ENCODE data around the gene NDUFB11. TPM values are rescaled to one million over a fixed set of nuclear protein-coding genes. Genes with fewer than 3 reads are reported as not detected.

The NDUFB11 gene
- total RNA-seq, 1 donor from 2014 or later: 53.1 TPM

GRCh38 chrX:47158781-47159180 is 14.3 kb upstream of the NDUFB11 start:
- TF ChIP-seq EZH2phosphoT487 (IDR thresholded peaks at IDR 0.05): no peak
- TF ChIP-seq EZH2 (IDR thresholded peaks at IDR 0.05): no peak
- no peak for TF ChIP-seq CTCF (IDR thresholded peaks at IDR 0.05)
- no peak overlapping the region for H3K27ac ChIP-seq
- peaks cover 9% of the 10 kb centered on the region for H3K9me3 ChIP-seq (ENCODE audit: low read depth)
- Mint-ChIP-seq H3K9me3 (peaks cover 28% of the 10 kb centered on the region), H3K4me3 (no peak overlapping the region), H3K27me3 (ENCODE audit: insufficient read depth, low read depth) (peaks cover 8% of the 10 kb centered on the region), H3K36me3 (peaks cover 33% of the 10 kb centered on the region), H3K27ac (no peak overlapping the region), H3K4me1 (no peaks in the 10 kb centered on the region)
- no peaks in the 10 kb centered on the region for H3F3A ChIP-seq (ENCODE audit: low read depth)
- no peaks in the 10 kb centered on the region for H3K4me1 ChIP-seq
- no peak overlapping the region for H3K4me3 ChIP-seq
- H3K36me3 ChIP-seq: no peaks in the 10 kb centered on the region
- H3K9ac ChIP-seq: no peak overlapping the region
- no peaks in the 10 kb centered on the region for H3K27me3 ChIP-seq
- H3K4me2 ChIP-seq: no peak overlapping the region
- H2AFZ ChIP-seq (replicated peaks): no peak overlapping the region
- H4K20me1 ChIP-seq (ENCODE audit: low read depth): peaks cover 2% of the 10 kb centered on the region
- DNase-seq (ENCODE audit: low spot score): no peak
- peaks cover 96% of the 10 kb centered on the region for H3K79me2 ChIP-seq (ENCODE audit: low read depth)

GRCh38 chrX:47158131-47158530 is 13.6 kb upstream of the NDUFB11 start:
- Histone ChIP-seq H2AFZ (replicated peaks) (no peak overlapping the region), H3K27ac (no peak overlapping the region), H3K9me3 (ENCODE audit: low read depth) (peaks cover 6% of the 10 kb centered on the region), H3K79me2 (ENCODE audit: low read depth) (peaks cover 98% of the 10 kb centered on the region), H3K27me3 (no peaks in the 10 kb centered on the region), H3K36me3 (no peaks in the 10 kb centered on the region), H4K20me1 (ENCODE audit: low read depth) (peaks cover 2% of the 10 kb centered on the region), H3K9ac (no peak overlapping the region), H3F3A (ENCODE audit: low read depth) (no peaks in the 10 kb centered on the region), H3K4me3 (no peak overlapping the region), H3K4me2 (no peak overlapping the region), H3K4me1 (no peaks in the 10 kb centered on the region)
- H3K27me3 Mint-ChIP-seq (ENCODE audit: insufficient read depth, low read depth): peaks cover 8% of the 10 kb centered on the region
- H3K36me3 Mint-ChIP-seq: peaks cover 39% of the 10 kb centered on the region
- no peak overlapping the region for H3K27ac Mint-ChIP-seq
- H3K4me3 Mint-ChIP-seq: no peak overlapping the region
- no peak for DNase-seq (ENCODE audit: low spot score)
- H3K9me3 Mint-ChIP-seq: peaks cover 28% of the 10 kb centered on the region
- no peaks in the 10 kb centered on the region for H3K4me1 Mint-ChIP-seq
- TF ChIP-seq CTCF (IDR thresholded peaks at IDR 0.05) (no peak), EZH2phosphoT487 (IDR thresholded peaks at IDR 0.05) (no peak), EZH2 (IDR thresholded peaks at IDR 0.05) (no peak)

- Histone ChIP-seq H3K27ac (no peak overlapping the region), H3K36me3 (no peaks in the 10 kb centered on the region), H3K79me2 (ENCODE audit: low read depth) (peaks cover 98% of the 10 kb centered on the region), H3K4me2 (no peak overlapping the region), H3F3A (ENCODE audit: low read depth) (no peaks in the 10 kb centered on the region), H3K4me3 (no peak overlapping the region), H3K9me3 (ENCODE audit: low read depth) (peaks cover 3% of the 10 kb centered on the region), H2AFZ (replicated peaks) (no peak overlapping the region), H3K9ac (no peak overlapping the region), H3K27me3 (no peaks in the 10 kb centered on the region), H4K20me1 (ENCODE audit: low read depth) (peaks cover 2% of the 10 kb centered on the region), H3K4me1 (no peaks in the 10 kb centered on the region)
- DNase-seq (ENCODE audit: low spot score): no peak
- Mint-ChIP-seq H3K9me3 (peaks cover 22% of the 10 kb centered on the region), H3K36me3 (peaks cover 31% of the 10 kb centered on the region), H3K4me1 (no peaks in the 10 kb centered on the region), H3K27me3 (ENCODE audit: insufficient read depth, low read depth) (peaks cover 8% of the 10 kb centered on the region), H3K27ac (no peak overlapping the region), H3K4me3 (no peak overlapping the region)
- no peak for TF ChIP-seq CTCF (IDR thresholded peaks at IDR 0.05)
- no peak for TF ChIP-seq EZH2 (IDR thresholded peaks at IDR 0.05)
- no peak for TF ChIP-seq EZH2phosphoT487 (IDR thresholded peaks at IDR 0.05)
These were observed 12.4 kb upstream of the NDUFB11 start for GRCh38 chrX:47156611-47157520.
